Neural cell (in vitro differentiated cells): ENCODE measurements around the gene KLK7. TPM values are rescaled to one million over a fixed set of nuclear protein-coding genes. Genes with fewer than 3 reads are reported as not detected.

Experiments
- H2AFZ ChIP-seq: fragments of 200-600, 300-800 bp; sonication (generic), shearing (Covaris generic); 2 replicates; pipeline ENCODE4 v1.6.0; 2014; ENCODE audit warnings: low read depth, mild to moderate bottlenecking, antibody characterized with exemption, low read length, moderate library complexity
- H3F3A ChIP-seq: fragments of 200-600 bp; shearing (Covaris generic); 2 replicates; pipeline ENCODE4 v1.6.1; 2016; ENCODE audit warnings: mild to moderate bottlenecking, moderate library complexity, mixed read lengths, antibody characterized with exemption, low read length; ENCODE audit not compliant: insufficient read depth, poor library complexity, severe bottlenecking
- H3K27ac ChIP-seq: fragments of 200-600, 300-800 bp; sonication (generic), shearing (Covaris generic); 2 replicates; pipeline ENCODE4 v1.5.1; 2014; ENCODE audit warnings: mild to moderate bottlenecking, low read length, moderate library complexity
- H3K27me3 ChIP-seq: fragments of 300-800, 200-600 bp; sonication (generic), shearing (Covaris generic); 2 replicates; pipeline ENCODE4 v1.6.0; 2014; ENCODE audit warnings: mild to moderate bottlenecking, low read depth, low read length, moderate library complexity; ENCODE audit not compliant: insufficient read depth
- H3K36me3 ChIP-seq: fragments of 300-800, 200-600 bp; sonication (generic), shearing (Covaris generic); 2 replicates; pipeline ENCODE4 v1.5.1; 2014; ENCODE audit warnings: mild to moderate bottlenecking, antibody characterized with exemption, low read length, moderate library complexity; ENCODE audit not compliant: insufficient read depth
- H3K4me2 ChIP-seq: fragments of 300-800, 200-600 bp; sonication (generic), shearing (Covaris generic); 2 replicates; pipeline ENCODE4 v1.6.0; 2014; ENCODE audit warnings: mild to moderate bottlenecking, low read length
- H3K4me3 ChIP-seq: fragments of 300-800, 200-600 bp; sonication (generic), shearing (Covaris generic); 2 replicates; pipeline ENCODE4 v1.5.1; 2014; ENCODE audit warnings: mild to moderate bottlenecking, low read length, moderate library complexity
- H3K79me2 ChIP-seq: fragments of 200-600 bp; shearing (Covaris generic); replicated peaks from 2 replicates; pipeline ENCODE4 v1.6.0; 2014; ENCODE audit warnings: mild to moderate bottlenecking, low read length, moderate library complexity; ENCODE audit not compliant: insufficient read depth
- H3K9ac ChIP-seq: fragments of 300-800, 200-600 bp; sonication (generic), shearing (Covaris generic); 2 replicates; pipeline ENCODE4 v1.6.1; 2016; ENCODE audit warnings: mild to moderate bottlenecking, low read length, mixed read lengths
- H3K9me2 ChIP-seq: fragments of 200-600 bp; shearing (Covaris generic); 2 replicates; pipeline ENCODE4 v1.6.1; 2016; ENCODE audit warnings: mild to moderate bottlenecking, low read length, mixed read lengths; ENCODE audit not compliant: insufficient read depth
- H3K9me3 ChIP-seq: fragments of 200-600, 300-800 bp; sonication (generic), shearing (Covaris generic); 2 replicates; pipeline ENCODE4 v1.6.1; 2016; ENCODE audit warnings: mild to moderate bottlenecking, mixed run types, low read length, moderate library complexity, mixed read lengths
- H4K20me1 ChIP-seq: fragments of 200-600 bp; shearing (Covaris generic); 2 replicates; pipeline ENCODE4 v1.6.1; 2016; ENCODE audit warnings: mild to moderate bottlenecking, mixed run types; ENCODE audit not compliant: insufficient read depth
- EP300 ChIP-seq: fragments of 450-650 bp; conservative IDR thresholded peaks from 2 replicates; pipeline ENCODE4 v1.6.1; 2014; ENCODE audit warnings: antibody characterized with exemption, mild to moderate bottlenecking, moderate library complexity; ENCODE audit not compliant: poor library complexity, severe bottlenecking
- EZH2 ChIP-seq: fragments of 200-600, 300-800 bp; shearing (Covaris generic), sonication (generic); IDR thresholded peaks from 2 replicates; pipeline ENCODE4 v1.6.1; 2014; ENCODE audit warnings: antibody characterized with exemption, low read length, borderline replicate concordance, mild to moderate bottlenecking; ENCODE audit not compliant: insufficient read depth, poor library complexity, severe bottlenecking
- MXI1 ChIP-seq: fragments of 450-650 bp; conservative IDR thresholded peaks from 2 replicates; pipeline ENCODE4 v1.6.1; 2014; ENCODE audit warnings: antibody characterized with exemption, mild to moderate bottlenecking; ENCODE audit not compliant: poor library complexity, severe bottlenecking
- POLR2AphosphoS5 ChIP-seq: IDR thresholded peaks from 2 replicates; pipeline ENCODE4 v1.6.1; 2012
- RAD21 ChIP-seq: fragments of 450-650 bp; conservative IDR thresholded peaks from 2 replicates; pipeline ENCODE4 v1.6.1; 2014; ENCODE audit warnings: antibody characterized with exemption, mild to moderate bottlenecking, moderate library complexity
- SMC3 ChIP-seq: fragments of 450-650 bp; conservative IDR thresholded peaks from 2 replicates; pipeline ENCODE4 v1.6.1; 2014; ENCODE audit warnings: antibody characterized with exemption, mild to moderate bottlenecking, moderate library complexity; ENCODE audit not compliant: poor library complexity
- TAF1 ChIP-seq: IDR thresholded peaks from 2 replicates; pipeline ENCODE4 v1.6.1; 2012; ENCODE audit warnings: low read depth
- polyA plus RNA-seq: library from polyadenylated mRNA; depleted of rRNA; stranded (reverse); fragments of >200 nt; gene quantifications from 2 replicates; pipeline ENCODE4 v1.2.3, GENCODE V29; 2014
- TF ChIP-seq, protein P1 (sequence below): IDR thresholded peaks from 2 replicates; pipeline ENCODE4 v1.6.1; 2012; ENCODE audit warnings: borderline replicate concordance
- TF ChIP-seq, protein P2 (sequence below): fragments of 450-650 bp; IDR thresholded peaks from 2 replicates; pipeline ENCODE4 v1.5.1; 2014; ENCODE audit warnings: antibody characterized with exemption, mild to moderate bottlenecking, moderate library complexity; ENCODE audit not compliant: poor library complexity, severe bottlenecking

KLK7 gene
- polyA plus RNA-seq, 1 donor from 2014 or later = not detected

DNA sequence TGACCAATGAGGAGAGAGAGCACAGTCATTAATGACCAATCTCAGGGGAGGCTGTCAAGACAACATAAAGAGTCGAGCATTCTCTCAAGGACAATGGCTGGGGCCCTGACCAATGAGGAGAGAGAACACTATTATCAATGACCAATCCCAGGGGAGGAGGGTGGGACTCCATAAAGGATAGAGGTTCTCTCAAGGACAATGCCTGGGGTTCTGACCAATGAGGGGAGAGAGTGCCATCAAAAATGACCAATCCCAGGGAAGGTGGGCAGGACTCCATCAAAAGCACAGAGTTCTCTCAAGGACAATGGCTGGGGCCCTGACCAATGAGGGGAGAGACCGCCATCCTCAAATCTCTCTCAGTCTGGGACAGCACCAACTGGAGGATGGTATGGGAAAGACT lies 46.0 kb upstream of the KLK7 start:
- no peaks in the 10 kb centered on the region for H4K20me1 ChIP-seq
- H3K27ac ChIP-seq = no peak overlapping the region
- H3K4me3 ChIP-seq = no peak overlapping the region
- H2AFZ ChIP-seq = no peak overlapping the region
- no peaks in the 10 kb centered on the region for H3K36me3 ChIP-seq
- no peaks in the 10 kb centered on the region for H3K79me2 ChIP-seq
- no peak overlapping the region for H3K4me2 ChIP-seq
- H3K9me2 ChIP-seq = no peaks in the 10 kb centered on the region
- TF ChIP-seq, protein P1, sequence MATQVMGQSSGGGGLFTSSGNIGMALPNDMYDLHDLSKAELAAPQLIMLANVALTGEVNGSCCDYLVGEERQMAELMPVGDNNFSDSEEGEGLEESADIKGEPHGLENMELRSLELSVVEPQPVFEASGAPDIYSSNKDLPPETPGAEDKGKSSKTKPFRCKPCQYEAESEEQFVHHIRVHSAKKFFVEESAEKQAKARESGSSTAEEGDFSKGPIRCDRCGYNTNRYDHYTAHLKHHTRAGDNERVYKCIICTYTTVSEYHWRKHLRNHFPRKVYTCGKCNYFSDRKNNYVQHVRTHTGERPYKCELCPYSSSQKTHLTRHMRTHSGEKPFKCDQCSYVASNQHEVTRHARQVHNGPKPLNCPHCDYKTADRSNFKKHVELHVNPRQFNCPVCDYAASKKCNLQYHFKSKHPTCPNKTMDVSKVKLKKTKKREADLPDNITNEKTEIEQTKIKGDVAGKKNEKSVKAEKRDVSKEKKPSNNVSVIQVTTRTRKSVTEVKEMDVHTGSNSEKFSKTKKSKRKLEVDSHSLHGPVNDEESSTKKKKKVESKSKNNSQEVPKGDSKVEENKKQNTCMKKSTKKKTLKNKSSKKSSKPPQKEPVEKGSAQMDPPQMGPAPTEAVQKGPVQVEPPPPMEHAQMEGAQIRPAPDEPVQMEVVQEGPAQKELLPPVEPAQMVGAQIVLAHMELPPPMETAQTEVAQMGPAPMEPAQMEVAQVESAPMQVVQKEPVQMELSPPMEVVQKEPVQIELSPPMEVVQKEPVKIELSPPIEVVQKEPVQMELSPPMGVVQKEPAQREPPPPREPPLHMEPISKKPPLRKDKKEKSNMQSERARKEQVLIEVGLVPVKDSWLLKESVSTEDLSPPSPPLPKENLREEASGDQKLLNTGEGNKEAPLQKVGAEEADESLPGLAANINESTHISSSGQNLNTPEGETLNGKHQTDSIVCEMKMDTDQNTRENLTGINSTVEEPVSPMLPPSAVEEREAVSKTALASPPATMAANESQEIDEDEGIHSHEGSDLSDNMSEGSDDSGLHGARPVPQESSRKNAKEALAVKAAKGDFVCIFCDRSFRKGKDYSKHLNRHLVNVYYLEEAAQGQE = no peak
- TF ChIP-seq MXI1 (no peak), EP300 (no peak), TAF1 (no peak), EZH2 (no peak), RAD21 (no peak), POLR2AphosphoS5 (no peak), SMC3 (no peak)
- TF ChIP-seq, protein P2, sequence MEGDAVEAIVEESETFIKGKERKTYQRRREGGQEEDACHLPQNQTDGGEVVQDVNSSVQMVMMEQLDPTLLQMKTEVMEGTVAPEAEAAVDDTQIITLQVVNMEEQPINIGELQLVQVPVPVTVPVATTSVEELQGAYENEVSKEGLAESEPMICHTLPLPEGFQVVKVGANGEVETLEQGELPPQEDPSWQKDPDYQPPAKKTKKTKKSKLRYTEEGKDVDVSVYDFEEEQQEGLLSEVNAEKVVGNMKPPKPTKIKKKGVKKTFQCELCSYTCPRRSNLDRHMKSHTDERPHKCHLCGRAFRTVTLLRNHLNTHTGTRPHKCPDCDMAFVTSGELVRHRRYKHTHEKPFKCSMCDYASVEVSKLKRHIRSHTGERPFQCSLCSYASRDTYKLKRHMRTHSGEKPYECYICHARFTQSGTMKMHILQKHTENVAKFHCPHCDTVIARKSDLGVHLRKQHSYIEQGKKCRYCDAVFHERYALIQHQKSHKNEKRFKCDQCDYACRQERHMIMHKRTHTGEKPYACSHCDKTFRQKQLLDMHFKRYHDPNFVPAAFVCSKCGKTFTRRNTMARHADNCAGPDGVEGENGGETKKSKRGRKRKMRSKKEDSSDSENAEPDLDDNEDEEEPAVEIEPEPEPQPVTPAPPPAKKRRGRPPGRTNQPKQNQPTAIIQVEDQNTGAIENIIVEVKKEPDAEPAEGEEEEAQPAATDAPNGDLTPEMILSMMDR = no peak
- no peaks in the 10 kb centered on the region for H3K27me3 ChIP-seq
- H3K9ac ChIP-seq = no peak overlapping the region
- no peaks in the 10 kb centered on the region for H3F3A ChIP-seq
- no peaks in the 10 kb centered on the region for H3K9me3 ChIP-seq

DNA sequence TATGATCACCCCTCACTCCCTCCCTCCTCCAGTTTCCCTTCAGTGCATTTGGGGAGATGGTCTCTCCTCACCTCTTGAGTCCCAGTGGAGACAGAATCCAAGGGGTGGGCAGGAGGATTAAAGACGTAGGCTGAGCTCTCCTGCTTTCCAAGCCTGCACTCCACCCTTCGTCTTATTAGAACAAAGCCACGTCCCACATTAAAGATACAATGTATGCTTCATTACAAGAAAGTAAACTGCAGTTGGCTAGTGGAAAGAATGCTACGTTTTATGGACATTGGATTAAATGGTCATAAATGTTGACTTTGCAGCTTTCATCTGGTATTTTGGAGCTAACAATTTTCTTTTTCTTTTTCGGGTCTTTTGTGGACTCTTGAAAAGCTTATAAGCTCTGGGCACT lies 44.2 kb upstream of the KLK7 start:
- Histone ChIP-seq H3K27ac (no peak overlapping the region), H3K9me3 (no peaks in the 10 kb centered on the region), H3K9me2 (no peaks in the 10 kb centered on the region), H3K9ac (no peak overlapping the region), H3K27me3 (no peaks in the 10 kb centered on the region), H3K4me3 (no peak overlapping the region), H3K4me2 (no peak overlapping the region), H3K79me2 (no peaks in the 10 kb centered on the region), H3K36me3 (no peaks in the 10 kb centered on the region), H3F3A (no peaks in the 10 kb centered on the region), H2AFZ (no peak overlapping the region), H4K20me1 (no peaks in the 10 kb centered on the region)
- TF ChIP-seq EZH2 = no peak
- TF ChIP-seq TAF1 = no peak
- TF ChIP-seq, protein P2 = no peak
- no peak for TF ChIP-seq SMC3
- TF ChIP-seq RAD21 = no peak
- TF ChIP-seq EP300 = no peak
- TF ChIP-seq, protein P1 = no peak
- TF ChIP-seq MXI1 = no peak
- TF ChIP-seq POLR2AphosphoS5 = no peak
